K562 (cell line): ENCODE measurements around the gene CNFN. TPM values are rescaled to one million over a fixed set of nuclear protein-coding genes. Genes with fewer than 3 reads are reported as not detected.

Source experiments
- ATAC-seq: fragments of 200-7000 bp; cut with Tn5 transposase; 3 replicates; pipeline ENCODE4 v1.9.1; 2020; ENCODE audit warnings: moderate library complexity
- BruUV-seq: library from RNA; stranded (reverse); fragments of 400-500 nt; replicated peaks from 2 replicates; lab custom pipeline; 2021; lab: Mats Ljungman, UMichigan
- CTCF ChIA-PET: fragments of 300-600 bp; formaldehyde crosslinking; extraction: SDS; loops from one replicate; lab custom pipeline; 2021; ENCODE audit warnings: low intra/inter-chr PET ratio; lab: Yijun Ruan, JAX
- POLR2A ChIA-PET: fragments of 300-600, 350-650 bp; sonication (Branson Sonifier 250); formaldehyde crosslinking; extraction: SDS; loops from one replicate; lab custom pipeline; 2021; ENCODE audit warnings: antibody characterized with exemption, inconsistent platforms; lab: Yijun Ruan, JAX
- DNase-seq, 4 experiments: peaks; one replicate each; pipeline versions ENCODE4 v3.0.0 to v3.0.0-alpha.2; 2011 to 2018; ENCODE audit warnings: low spot score in 3 of 4, mixed read lengths in 3 of 4; ENCODE audit errors: extremely low read depth in 1 of 4
- FAIRE-seq: peaks from 2 replicates; lab custom pipeline; 2011; peaks lifted over from hg19 to GRCh38; lab: Jason Lieb, UNC
- H2AFZ ChIP-seq: 2 replicates; pipeline ENCODE4 v1.6.0; 2011; ENCODE audit warnings: low read depth, low read length, control low read depth, inconsistent platforms
- H3K27ac ChIP-seq: fragments of 200-600 bp; 3 replicates; pipeline ENCODE4 v1.8.0; 2011; ENCODE audit warnings: low read depth, mild to moderate bottlenecking, control low read depth, inconsistent platforms, low read length, moderate library complexity, mixed read lengths; ENCODE audit errors: extremely low read depth
- H3K27me3 ChIP-seq, 2 experiments: fragments of 300-600 bp in 1 of 2; 2 replicates in 1 of 2; 3 replicates in 1 of 2; pipeline versions ENCODE4 v1.6.0 to v1.8.0; 2011; ENCODE audit warnings: inconsistent platforms in 2 of 2, low read length in 2 of 2, mild to moderate bottlenecking in 1 of 2, mixed read lengths in 1 of 2, moderate library complexity in 1 of 2; ENCODE audit not compliant: control insufficient read depth in 2 of 2, insufficient read depth in 2 of 2
- H3K36me3 ChIP-seq: fragments of 300-600 bp; 3 replicates; pipeline ENCODE4 v1.8.0; 2011; ENCODE audit warnings: mild to moderate bottlenecking, low read length, inconsistent platforms; ENCODE audit not compliant: control insufficient read depth, insufficient read depth
- H3K4me1 ChIP-seq, 2 experiments: fragments of 200-600 bp in 1 of 2; replicated peaks in 1 of 2; 2 replicates in 1 of 2; 3 replicates in 1 of 2; pipeline versions ENCODE4 v1.5.1 to v1.8.0; 2011; ENCODE audit warnings: inconsistent platforms in 2 of 2, low read length in 2 of 2, mild to moderate bottlenecking in 1 of 2, mixed read lengths in 1 of 2, moderate library complexity in 1 of 2; ENCODE audit not compliant: control insufficient read depth in 2 of 2, insufficient read depth in 2 of 2
- H3K4me2 ChIP-seq: 2 replicates; pipeline ENCODE4 v1.6.1; 2011; ENCODE audit warnings: low read length, control low read depth, inconsistent platforms, mixed read lengths; ENCODE audit not compliant: insufficient read depth
- H3K4me3 ChIP-seq: fragments of 200-600 bp; sonication (generic), shearing (Covaris generic); 2 replicates; pipeline ENCODE4 v1.5.1; 2016; ENCODE audit warnings: control low read depth, inconsistent platforms
- H3K79me2 ChIP-seq: fragments of 200-600 bp; 3 replicates; pipeline ENCODE4 v1.8.0; 2011; ENCODE audit warnings: low read length, inconsistent platforms; ENCODE audit not compliant: control insufficient read depth, insufficient read depth
- H3K9ac ChIP-seq, 2 experiments: 2 replicates each; pipeline versions ENCODE4 v1.6.0 to v1.6.1; 2011; ENCODE audit warnings: low read depth in 2 of 2, low read length in 2 of 2, control low read depth in 1 of 2, inconsistent platforms in 1 of 2, mild to moderate bottlenecking in 1 of 2, mixed read lengths in 1 of 2; ENCODE audit not compliant: insufficient read depth in 1 of 2
- H3K9me1 ChIP-seq: one replicate; pipeline ENCODE4 v1.6.0; 2011; ENCODE audit warnings: inconsistent platforms, mild to moderate bottlenecking, low read length, moderate library complexity; ENCODE audit not compliant: control insufficient read depth, insufficient read depth
- H3K9me3 ChIP-seq: replicated peaks from 2 replicates; pipeline ENCODE4 v1.5.1; 2011; ENCODE audit warnings: low read depth, low read length, inconsistent platforms; ENCODE audit not compliant: control insufficient read depth, insufficient read depth
- H4K20me1 ChIP-seq: replicated peaks from 2 replicates; pipeline ENCODE4 v1.6.1; 2011; ENCODE audit warnings: low read length, inconsistent platforms, mixed read lengths; ENCODE audit not compliant: control insufficient read depth, insufficient read depth
- ELK3 ChIP-seq: fragments of 450-650 bp; formaldehyde crosslinking; IDR thresholded peaks from 2 replicates; pipeline ENCODE4 v1.4.0; 2020; ENCODE audit warnings: mild to moderate bottlenecking
- HMBOX1 ChIP-seq: sonication (generic); IDR thresholded peaks from 2 replicates; pipeline ENCODE4 v1.6.1; 2016
- TAF1 ChIP-seq: IDR thresholded peaks from 2 replicates; pipeline ENCODE4 v1.6.1; 2011; ENCODE audit warnings: mild to moderate bottlenecking, low read length, moderate library complexity; ENCODE audit not compliant: insufficient read depth, control insufficient read depth, severe bottlenecking; ENCODE audit errors: extremely low read depth
- TRIM24 ChIP-seq, 2 experiments: fragments of 450-650 bp; IDR thresholded peaks; 2 replicates each; pipeline ENCODE4 v1.6.1; 2016
- ZBTB5 ChIP-seq: fragments of 450-650 bp; IDR thresholded peaks from 2 replicates; pipeline ENCODE4 v1.6.1; 2017; ENCODE audit warnings: antibody characterized with exemption
- ZNF263 ChIP-seq: sonication (generic); formaldehyde crosslinking; IDR thresholded peaks from 2 replicates; pipeline ENCODE4 v1.8.0; 2022; ENCODE audit warnings: mild to moderate bottlenecking, missing genetic modification reagents, borderline replicate concordance
- WGBS: fragments of 100-300 bp; shearing (Covaris generic); methylation state at CpG from one replicate; pipeline ENCODE4 v1.1.6; 2016; ENCODE audit warnings: low coverage, mixed read lengths; ENCODE audit not compliant: insufficient coverage; ENCODE audit errors: missing lambda C conversion rate; 5-methylcytosine and 5-hydroxymethylcytosine counted together
- in situ Hi-C: fragments of 300-500 bp; cut with MboI; formaldehyde crosslinking; loops from 4 replicates; pipeline ENCODE4 v1.15.0; 2018; ENCODE audit warnings: inconsistent platforms, mixed read lengths
- intact Hi-C: fragments of 100-400 bp; cut with micrococcal nuclease; formaldehyde crosslinking; loops from 2 replicates; pipeline ENCODE4 v1.14.2; 2022
- polyA plus RNA-seq, 8 experiments: library from polyadenylated mRNA; depleted of rRNA in 4 of 8; stranded (reverse) in 5 of 8; unstranded in 3 of 8; fragments of >200 nt; fragmentation: Nextera tagmentation in 2 of 8; fragmentation: Illumina TruSeq in 1 of 8; extraction: Ambion mirVana in 2 of 8; extraction: Trizol in 1 of 8; gene quantifications; 2 replicates each; pipeline versions ENCODE4 v1.2.1 to v1.2.3, GENCODE V29; 2011 to 2014; ENCODE audit warnings: inconsistent platforms in 1 of 8, missing spikeins in 1 of 8
- total RNA-seq, 7 experiments: library from RNA; depleted of rRNA in 6 of 7; stranded (reverse); fragments of >200 nt in 6 of 7; fragmentation: Illumina TruSeq in 2 of 7; extraction: Trizol in 2 of 7; gene quantifications; 2 replicates each; pipeline versions ENCODE4 v1.2.1 to v1.2.3, GENCODE V29; 2011 to 2021; ENCODE audit warnings: low replicate concordance in 1 of 7

The CNFN gene
- total and polyA plus RNA-seq, 9 of the 15 experiments (the other 6 are each of a cell fraction or from before 2014, with no cell fraction given), result 0.18 to 0.52 (median 0.27) TPM; not detected in 5

- CTCF ChIA-PET, result no interaction called here
- 65% methylated on average over 1 of the region's 1 CpG for WGBS
- POLR2A ChIA-PET, result no interaction called here
- FAIRE-seq, result no peak
- Histone ChIP-seq H4K20me1 (no peaks in the 10 kb centered on the region), H3K4me2 (no peak overlapping the region), H2AFZ (no peak overlapping the region), H3K4me3 (no peak overlapping the region), H3K4me1 (peaks cover 0 to 9% of the 10 kb centered on the region in 2 experiments; a peak in 2 of 5 replicates), H3K36me3 (no peaks in the 10 kb centered on the region), H3K79me2 (no peaks in the 10 kb centered on the region)
- intact Hi-C loops (loop anchor here (10.0 kb wide), 1 partner anchor 107 kb away; the partner anchor contains the start of gene MEGF8), in situ Hi-C loops (loop anchor here (5.0 kb wide), 1 partner anchor 324 kb away; no protein-coding TSS in a partner anchor)
- BruUV-seq, result no TSS peak
- no peak for TF ChIP-seq ZBTB5
- no peak for TF ChIP-seq TRIM24 (IDR thresholded peaks at IDR 0.05)
- TF ChIP-seq ZNF263, result no peak
- TF ChIP-seq TAF1, result no peak
- no peak for TF ChIP-seq ELK3
- no peak for TF ChIP-seq HMBOX1
- TF ChIP-seq, all 486 proteins: peak for 0
- no peaks in the 10 kb centered on the region for H3K9me3 ChIP-seq
- ATAC-seq (no peak), DNase-seq (no peak)
- no peaks in the 10 kb centered on the region for H3K9me1 ChIP-seq
- no peak overlapping the region for H3K9ac ChIP-seq
- no peak overlapping the region for H3K27ac ChIP-seq
- no peaks in the 10 kb centered on the region for H3K27me3 ChIP-seq
Measured at GRCh38 chr19:42431486-42431885, 41.4 kb upstream of the CNFN start.
